Aortic smooth muscle cell (primary cell): ENCODE measurements around the gene MRPS17. TPM values are rescaled to one million over a fixed set of nuclear protein-coding genes. Genes with fewer than 3 reads are reported as not detected.

ENCODE experiments used
- total RNA-seq: library from RNA; depleted of rRNA; stranded (reverse); fragments of >200 nt; gene quantifications from 2 replicates; pipeline ENCODE4 v1.2.3, GENCODE V29; 2014

The MRPS17 gene
- 13.6 and 14.8 TPM in 2 replicates for total RNA-seq

GRCh38 chr7:55951637-55952351 is at the start of gene MRPS17:
MRPS17 (plus strand) TSS chr7:55951877; CDS start chr7:55953196, 1,319 bp downstream.

GRCh38 chr7:55964261-55965099 is 12.8 kb downstream of the MRPS17 start, which contains the start of gene NIPSNAP2:
NIPSNAP2 (plus strand) TSS chr7:55964585; CDS start chr7:55964610, 25 bp downstream.

Other genes with a start within 250 kb of the MRPS17 start
- gene SEPTIN14, start 89.1 kb upstream of the MRPS17 start, total RNA-seq = not detected in 2 replicates
- 1.7 and 3.0 TPM in 2 replicates for gene ZNF713, start 64.4 kb upstream of the MRPS17 start, total RNA-seq
- 31.7 and 37.8 TPM in 2 replicates for gene NIPSNAP2, start 12.7 kb downstream of the MRPS17 start, total RNA-seq
- gene PSPH, start 99.6 kb downstream of the MRPS17 start, total RNA-seq = 40.6 and 41.9 TPM in 2 replicates
- 200 and 235 TPM in 2 replicates for gene CCT6A, start 99.9 kb downstream of the MRPS17 start, total RNA-seq
- 233 and 238 TPM in 2 replicates for gene SUMF2, start 112.4 kb downstream of the MRPS17 start, total RNA-seq
- gene PHKG1, start 141.1 kb downstream of the MRPS17 start, total RNA-seq = 2.0 and 9.4 TPM in 2 replicates
- 280 and 321 TPM in 2 replicates for gene CHCHD2, start 154.6 kb downstream of the MRPS17 start, total RNA-seq
- gene NUPR2, start 164.5 kb downstream of the MRPS17 start, total RNA-seq = not detected in 2 replicates